Upper lobe of left lung (tissue), 6 donors: Measurements from ENCODE around the gene CERK. TPM values are rescaled to one million over a fixed set of nuclear protein-coding genes. Genes with fewer than 3 reads are reported as not detected.
A peak's percentile ranks its signal among the peaks of the same experiment; 100 is the strongest.

ENCODE experiments used
- ATAC-seq, 2 donors: fragments of 200-7000 bp; cut with Tn5 transposase; one replicate each; pipeline ENCODE4 v1.9.1; 2022; ENCODE audit warnings: mild to moderate bottlenecking in 2 of 2, moderate library complexity in 2 of 2; ENCODE audit not compliant: low FRiP score in 2 of 2
- DNase-seq, 2 donors: peaks; one replicate each; pipeline ENCODE4 v3.0.0-alpha.2; 2019 to 2020
- H3K27ac ChIP-seq, 4 donors: fragments of 200-600 bp; sonication (generic); one replicate each; pipeline ENCODE4 v1.5.1; 2016 to 2019
- H3K27me3 ChIP-seq, 4 donors: fragments of 200-600 bp; sonication (generic); one replicate each; pipeline ENCODE4 v1.5.1; 2017 to 2019
- H3K36me3 ChIP-seq, 4 donors: fragments of 200-600 bp; sonication (generic); one replicate each; pipeline ENCODE4 v1.5.1; 2016 to 2019
- H3K4me1 ChIP-seq, 4 donors: fragments of 200-600 bp; sonication (generic); one replicate each; pipeline ENCODE4 v1.5.1; 2018 to 2019
- H3K4me3 ChIP-seq, 4 donors: fragments of 200-600 bp; sonication (generic); one replicate each; pipeline ENCODE4 v1.5.1; 2017 to 2019; ENCODE audit warnings: mild to moderate bottlenecking in 2 of 4, moderate library complexity in 1 of 4
- H3K9me3 ChIP-seq, 4 donors: fragments of 200-600 bp; sonication (generic); one replicate each; pipeline ENCODE4 v1.5.1; 2018 to 2019
- EP300 ChIP-seq, 4 donors: sonication (generic); formaldehyde crosslinking; IDR thresholded peaks; one replicate each; pipeline ENCODE4 v1.5.1; 2017; ENCODE audit warnings: antibody characterized with exemption in 4 of 4, control low read depth in 2 of 4
- POLR2A ChIP-seq, 4 donors: fragments of 450-650 bp; IDR thresholded peaks; one replicate each; pipeline ENCODE4 v1.5.1; 2016 to 2017; ENCODE audit warnings: antibody characterized with exemption in 4 of 4, mild to moderate bottlenecking in 2 of 4
- POLR2AphosphoS5 ChIP-seq, 2 donors: sonication (generic); formaldehyde crosslinking; IDR thresholded peaks; one replicate each; pipeline ENCODE4 v1.5.1; 2017; ENCODE audit warnings: antibody characterized with exemption in 2 of 2
- WGBS, 2 donors: methylation state at CpG; one replicate each; pipeline ENCODE4 v1.1.5; 2017 to 2018; 5-methylcytosine and 5-hydroxymethylcytosine counted together
- total RNA-seq, 6 donors: library from RNA; depleted of rRNA in 4 of 6; stranded (reverse); fragments of >200 nt in 4 of 6; gene quantifications; one replicate each; pipeline versions ENCODE4 v1.1.0 to v1.2.1, GENCODE V29; 2016 to 2021
- TF ChIP-seq, protein P1 (sequence below), 6 experiments: fragments of 450-650 bp in 4 of 6; fragments of 200-600 bp in 2 of 6; sonication (generic) in 2 of 6; IDR thresholded peaks; one replicate each; pipeline ENCODE4 v1.5.1; 2016 to 2019; ENCODE audit warnings: antibody characterized with exemption in 6 of 6
- donor health status: DM: no; HTN: no; CAD: no; lungs with moderate emphysema.
- donor health status: DM: no; HTN: yes; CAD: no; lungs with severe emphysema.

CERK gene
- total RNA-seq, 6 donors from 2014 or later: 26.9 to 55.5 (median 32.7) TPM

DNA sequence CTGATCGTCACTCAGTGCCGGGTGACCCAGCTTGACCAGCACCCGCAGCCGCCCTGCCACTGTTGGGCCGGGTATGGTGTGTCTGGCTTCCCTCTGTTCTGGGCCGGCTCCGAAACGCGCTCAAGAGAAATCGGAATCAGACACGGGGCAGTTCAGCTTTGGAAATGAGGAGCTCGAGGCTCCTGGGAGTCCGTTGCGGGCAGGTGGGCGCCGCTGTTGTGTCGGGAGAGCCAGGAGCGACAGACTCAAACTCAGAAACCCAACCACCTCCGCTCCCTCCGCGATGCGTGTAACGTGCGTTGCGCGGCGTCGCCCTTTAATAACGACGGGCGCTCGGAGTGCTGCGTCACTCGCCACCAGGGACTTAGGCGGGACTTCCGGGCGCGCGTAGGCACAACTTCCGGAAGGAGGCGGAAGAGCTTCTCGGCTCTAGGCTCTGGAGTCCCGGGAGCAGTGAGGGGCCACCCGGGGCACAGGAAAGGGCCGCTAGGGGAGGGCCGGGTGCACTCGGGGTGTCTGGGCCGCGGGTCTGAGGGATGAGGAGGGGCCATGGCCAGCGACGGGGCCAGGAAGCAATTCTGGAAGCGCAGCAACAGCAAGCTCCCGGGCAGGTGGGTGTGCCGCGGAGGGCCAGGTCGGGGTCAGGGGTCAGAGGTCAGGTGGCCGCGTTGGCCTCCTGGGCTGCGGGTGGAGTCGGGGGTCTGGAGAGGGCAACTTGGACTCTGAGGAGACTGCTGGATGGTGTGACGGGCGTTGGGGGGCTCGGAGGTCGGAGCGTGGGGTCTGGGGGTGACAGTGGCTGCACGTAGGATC, 24.4 kb upstream of the CERK start, which contains the start of gene TBC1D22A:
TBC1D22A (plus strand) TSS at position 413 of the 813 bp plus-strand sequence; CDS start at position 550, 137 bp downstream.
- Histone ChIP-seq H3K36me3 (no peaks in the 10 kb centered on the region), H3K4me3 (peak within 1 kb of the TSS; percentile 68 to 96 (median 79)), H3K27me3 (no peaks in the 10 kb centered on the region), H3K27ac (peak within 1 kb of the TSS; percentile 94 to 99 (median 96)), H3K4me1 (peaks cover 35 to 60% (median 44%) of the 10 kb centered on the region in 4 donors), H3K9me3 (no peaks in the 10 kb centered on the region)
- TF ChIP-seq POLR2A (IDR thresholded peaks at IDR 0.05): peak; percentile 86 to 98 (median 92)
- TF ChIP-seq, protein P1, sequence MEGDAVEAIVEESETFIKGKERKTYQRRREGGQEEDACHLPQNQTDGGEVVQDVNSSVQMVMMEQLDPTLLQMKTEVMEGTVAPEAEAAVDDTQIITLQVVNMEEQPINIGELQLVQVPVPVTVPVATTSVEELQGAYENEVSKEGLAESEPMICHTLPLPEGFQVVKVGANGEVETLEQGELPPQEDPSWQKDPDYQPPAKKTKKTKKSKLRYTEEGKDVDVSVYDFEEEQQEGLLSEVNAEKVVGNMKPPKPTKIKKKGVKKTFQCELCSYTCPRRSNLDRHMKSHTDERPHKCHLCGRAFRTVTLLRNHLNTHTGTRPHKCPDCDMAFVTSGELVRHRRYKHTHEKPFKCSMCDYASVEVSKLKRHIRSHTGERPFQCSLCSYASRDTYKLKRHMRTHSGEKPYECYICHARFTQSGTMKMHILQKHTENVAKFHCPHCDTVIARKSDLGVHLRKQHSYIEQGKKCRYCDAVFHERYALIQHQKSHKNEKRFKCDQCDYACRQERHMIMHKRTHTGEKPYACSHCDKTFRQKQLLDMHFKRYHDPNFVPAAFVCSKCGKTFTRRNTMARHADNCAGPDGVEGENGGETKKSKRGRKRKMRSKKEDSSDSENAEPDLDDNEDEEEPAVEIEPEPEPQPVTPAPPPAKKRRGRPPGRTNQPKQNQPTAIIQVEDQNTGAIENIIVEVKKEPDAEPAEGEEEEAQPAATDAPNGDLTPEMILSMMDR (IDR thresholded peaks at IDR 0.05): peak in 5 of 6 experiments; percentile 6 to 68 (median 39)
- peak in 1 of 4 donors; percentile 44 for TF ChIP-seq EP300 (IDR thresholded peaks at IDR 0.05)
- peak; percentile 99 to 100 for TF ChIP-seq POLR2AphosphoS5 (IDR thresholded peaks at IDR 0.05)
- ATAC-seq: peak; percentile 95 to 97
- 0 to 1% methylated on average over 27 to 59 of the region's 66 CpGs for WGBS, 2 donors
- DNase-seq: peak; percentile 92 to 98

DNA sequence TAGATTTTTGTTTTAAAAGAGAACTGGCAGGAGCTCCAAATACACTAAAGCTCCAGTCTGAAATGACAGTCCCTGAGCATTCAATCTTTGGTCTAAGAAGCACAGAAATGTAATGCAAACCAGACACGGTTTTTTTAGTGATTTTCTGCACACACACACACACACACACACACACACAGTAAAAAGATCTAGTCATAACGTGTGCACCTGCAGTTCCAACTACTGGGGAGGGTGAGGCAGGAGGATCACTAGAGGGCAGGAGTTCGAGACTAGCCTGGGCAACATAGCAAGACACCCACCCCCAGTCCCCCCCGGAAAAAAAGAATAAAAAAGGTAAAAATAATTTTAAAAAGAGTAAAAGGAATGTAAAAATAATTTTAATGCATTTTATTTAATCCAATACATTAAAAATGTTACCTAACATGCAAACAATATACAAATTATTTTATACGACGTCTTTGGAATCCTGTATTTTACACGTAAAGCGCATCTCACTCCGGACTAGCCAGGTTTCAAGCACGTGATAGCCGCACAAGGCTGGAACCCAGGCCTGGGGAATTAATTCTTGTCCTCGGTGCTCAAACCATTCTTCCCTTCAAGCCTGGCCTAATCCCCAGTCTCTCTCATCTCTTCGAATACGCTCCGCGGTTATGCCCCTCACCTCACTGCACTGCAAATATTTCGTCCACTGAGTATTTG, 23.6 kb upstream of the CERK start:
- peak overlapping the region; percentile 94 to 99 (median 96) for H3K27ac ChIP-seq
- no peaks in the 10 kb centered on the region for H3K36me3 ChIP-seq
- no peaks in the 10 kb centered on the region for H3K9me3 ChIP-seq
- DNase-seq (no peak), ATAC-seq (no peak)
- TF ChIP-seq EP300 (IDR thresholded peaks at IDR 0.05) (no peak), POLR2A (IDR thresholded peaks at IDR 0.05) (no peak), POLR2AphosphoS5 (IDR thresholded peaks at IDR 0.05) (no peak)
- TF ChIP-seq, protein P1 (IDR thresholded peaks at IDR 0.05): no peak
- no peaks in the 10 kb centered on the region for H3K27me3 ChIP-seq
- peak overlapping the region; percentile 68 to 96 (median 79) for H3K4me3 ChIP-seq
- peaks cover 35 to 57% (median 41%) of the 10 kb centered on the region in 4 donors for H3K4me1 ChIP-seq
- WGBS, 2 donors: 6 to 7% methylated on average over 17 of the region's 17 CpGs

DNA sequence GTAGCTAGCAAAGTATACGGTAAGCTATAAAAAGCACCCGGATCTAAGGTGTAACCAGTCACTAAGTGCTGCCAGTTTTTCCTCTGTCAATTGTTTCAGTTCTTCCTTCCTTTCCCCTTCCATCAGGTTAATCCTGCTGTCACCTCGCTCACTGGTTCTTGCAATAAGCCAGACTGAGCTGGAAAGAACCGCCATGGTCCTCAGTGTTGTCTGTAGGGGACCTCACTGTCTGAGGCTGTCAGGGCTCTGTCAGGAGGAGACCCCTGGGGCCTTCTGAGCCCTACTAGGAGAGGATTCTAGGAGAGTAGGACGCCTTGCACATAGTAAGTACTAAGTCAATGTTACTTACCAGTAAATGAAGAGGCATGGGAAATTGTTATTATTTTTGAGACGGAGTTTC, 23.0 kb upstream of the CERK start:
- no peak for ATAC-seq
- TF ChIP-seq EP300 (IDR thresholded peaks at IDR 0.05): no peak
- no peaks in the 10 kb centered on the region for H3K27me3 ChIP-seq
- H3K4me3 ChIP-seq: peak overlapping the region in 1 of 4 donors; percentile 74
- no peaks in the 10 kb centered on the region for H3K36me3 ChIP-seq
- H3K9me3 ChIP-seq: peaks cover 0 to 4% (median under 1%) of the 10 kb centered on the region in 4 donors
- WGBS, 2 donors: 79 to 88% methylated on average over 6 of the region's 6 CpGs
- peaks cover 35 to 54% (median 38%) of the 10 kb centered on the region in 4 donors for H3K4me1 ChIP-seq
- H3K27ac ChIP-seq: peak overlapping the region in 3 of 4 donors; percentile 95 to 99 (median 96)
- no peak for DNase-seq

DNA sequence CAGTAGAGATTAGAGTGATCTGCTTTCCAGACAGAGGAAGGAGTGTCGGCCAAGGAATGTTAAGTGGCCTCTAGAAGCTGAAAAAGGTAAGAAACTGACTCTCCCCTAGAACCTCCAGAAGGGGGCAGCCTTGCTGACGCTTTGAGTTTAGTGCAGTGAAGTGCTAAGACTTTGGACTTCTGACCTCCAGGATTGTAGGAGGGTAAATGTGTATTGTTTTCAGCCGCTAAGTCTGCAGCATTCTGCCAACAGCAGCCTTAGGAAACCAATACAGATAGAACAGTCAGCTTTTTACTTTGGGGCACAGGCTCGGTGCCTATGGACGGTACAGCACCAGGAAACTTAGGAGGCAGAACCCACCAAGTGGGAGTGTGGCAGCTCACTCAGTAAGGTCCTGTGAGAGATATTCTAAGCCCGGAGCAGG, 20.8 kb upstream of the CERK start:
- Histone ChIP-seq H3K4me1 (peaks cover 39 to 53% (median 42%) of the 10 kb centered on the region in 4 donors), H3K4me3 (no peak overlapping the region), H3K36me3 (no peaks in the 10 kb centered on the region), H3K9me3 (peaks cover 0 to 6% (median 2%) of the 10 kb centered on the region in 4 donors), H3K27ac (peak overlapping the region in 3 of 4 donors; percentile 32 to 59 (median 46)), H3K27me3 (no peaks in the 10 kb centered on the region)
- DNase-seq (peak in 1 of 2 donors; percentile 78), ATAC-seq (peak in 1 of 2 donors; percentile 74)
- TF ChIP-seq, protein P1 (IDR thresholded peaks at IDR 0.05): peak; percentile 54 to 80 (median 62)
- no peak for TF ChIP-seq POLR2A (IDR thresholded peaks at IDR 0.05)
- no peak for TF ChIP-seq EP300 (IDR thresholded peaks at IDR 0.05)
- TF ChIP-seq POLR2AphosphoS5 (IDR thresholded peaks at IDR 0.05): no peak
- WGBS, 2 donors: 39 to 41% methylated on average over 6 of the region's 6 CpGs

DNA sequence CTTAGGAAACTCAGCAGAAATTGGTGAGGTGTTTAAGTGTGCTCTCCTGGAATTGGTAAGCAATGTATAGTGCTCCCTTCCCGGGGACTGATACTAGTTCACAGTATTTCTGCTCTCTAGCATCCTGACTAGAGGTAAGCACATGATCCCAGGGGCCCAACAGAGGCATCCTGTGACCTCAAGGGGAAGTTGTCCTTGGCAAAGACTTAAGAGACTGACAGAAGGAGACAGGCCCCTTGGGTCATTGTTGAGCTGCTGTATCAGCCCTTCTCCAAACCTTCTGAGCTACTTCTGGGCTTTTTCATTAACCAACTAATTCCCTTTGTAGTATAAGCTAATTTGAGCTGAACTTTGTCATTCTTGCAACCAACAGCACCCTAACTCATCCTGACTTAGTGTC, 20.1 kb upstream of the CERK start:
- DNase-seq: no peak
- no peaks in the 10 kb centered on the region for H3K36me3 ChIP-seq
- no peak for ATAC-seq
- H3K4me1 ChIP-seq: peaks cover 40 to 53% (median 44%) of the 10 kb centered on the region in 4 donors
- no peaks in the 10 kb centered on the region for H3K27me3 ChIP-seq
- peak overlapping the region; percentile 8 to 59 (median 35) for H3K27ac ChIP-seq
- WGBS, 2 donors: 20 to 44% methylated on average over 1 of the region's 1 CpG
- TF ChIP-seq POLR2A (IDR thresholded peaks at IDR 0.05): no peak
- TF ChIP-seq, protein P1 (IDR thresholded peaks at IDR 0.05): no peak
- TF ChIP-seq POLR2AphosphoS5 (IDR thresholded peaks at IDR 0.05): no peak
- TF ChIP-seq EP300 (IDR thresholded peaks at IDR 0.05): no peak
- no peak overlapping the region for H3K4me3 ChIP-seq
- peaks cover 0 to 6% (median 2%) of the 10 kb centered on the region in 4 donors for H3K9me3 ChIP-seq
